ENCODE results near the gene CHN2.

The CHN2 gene

DNA sequence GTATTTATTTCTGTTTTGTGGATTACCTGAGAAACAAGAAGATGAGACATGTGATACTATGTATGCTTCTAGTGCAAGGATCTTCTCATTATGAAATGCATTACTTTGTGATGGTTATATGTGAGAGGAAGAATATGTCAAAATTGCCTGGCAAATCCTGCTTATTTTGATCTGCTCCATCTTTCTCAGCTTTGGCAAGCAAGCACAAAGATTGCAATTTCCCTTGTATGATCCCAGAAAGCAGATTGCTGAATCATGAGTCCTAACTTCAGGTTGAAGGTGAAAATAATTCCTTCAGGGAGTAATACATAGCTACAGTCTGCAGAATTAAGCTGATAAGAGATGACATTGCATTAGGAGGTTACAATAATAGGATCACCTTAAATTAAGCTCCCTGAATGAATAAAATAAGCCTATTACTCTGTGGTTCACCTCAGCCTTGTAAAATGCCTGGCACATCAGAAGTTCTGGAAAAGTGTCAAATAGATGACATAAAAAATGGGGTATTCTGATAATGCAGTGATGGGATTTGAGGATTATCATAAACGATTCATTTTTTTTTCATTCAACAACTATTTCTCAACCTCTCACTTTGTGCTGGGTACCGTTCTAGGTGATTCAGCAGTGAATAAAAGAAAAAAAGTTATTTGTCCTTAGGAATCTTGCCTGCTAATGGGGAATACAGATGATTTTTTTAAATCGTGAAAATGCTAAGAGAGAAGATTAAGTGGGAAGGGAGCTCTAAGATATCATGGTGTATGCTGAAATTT is 120.7 kb downstream of the CHN2 start:
- no peak for DNase-seq

DNA sequence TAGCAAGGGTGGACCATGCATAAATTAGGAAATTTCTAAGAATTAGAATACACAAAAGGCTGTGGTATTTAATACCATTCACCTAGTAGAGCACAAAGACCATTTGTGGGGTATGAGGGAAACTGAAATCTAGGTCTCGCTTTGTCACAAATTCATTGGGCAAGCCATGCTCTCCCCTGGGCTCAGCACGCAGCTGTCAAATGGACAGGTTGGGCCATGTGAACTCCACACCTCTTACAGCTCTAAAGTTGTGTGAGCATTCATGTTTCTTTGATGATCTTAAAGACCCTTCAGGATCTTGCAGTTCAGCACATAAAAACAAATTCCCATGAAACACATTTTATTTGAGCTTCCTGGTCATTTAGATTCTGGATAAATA is 121.3 kb downstream of the CHN2 start:
- no peak for DNase-seq

DNA sequence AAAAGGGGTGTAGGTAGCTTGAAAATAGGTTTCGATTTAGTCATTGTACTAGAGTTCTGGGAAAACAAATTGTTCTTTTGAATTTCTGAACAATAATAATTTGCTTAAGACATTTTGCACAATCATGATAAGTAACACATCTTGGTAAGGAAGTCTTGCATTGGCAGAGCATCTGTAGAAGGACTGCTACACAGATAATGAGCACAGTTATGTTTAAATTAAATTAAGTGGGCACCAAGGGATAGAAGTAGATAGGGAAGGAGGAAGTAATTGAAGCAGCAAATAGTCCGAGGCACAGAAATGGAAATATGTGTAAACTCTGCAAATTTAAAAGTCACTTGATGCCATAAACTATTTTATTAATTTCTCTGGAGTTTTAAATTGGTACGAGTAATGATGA is 122.4 kb downstream of the CHN2 start:
- DNase-seq = no peak

DNA sequence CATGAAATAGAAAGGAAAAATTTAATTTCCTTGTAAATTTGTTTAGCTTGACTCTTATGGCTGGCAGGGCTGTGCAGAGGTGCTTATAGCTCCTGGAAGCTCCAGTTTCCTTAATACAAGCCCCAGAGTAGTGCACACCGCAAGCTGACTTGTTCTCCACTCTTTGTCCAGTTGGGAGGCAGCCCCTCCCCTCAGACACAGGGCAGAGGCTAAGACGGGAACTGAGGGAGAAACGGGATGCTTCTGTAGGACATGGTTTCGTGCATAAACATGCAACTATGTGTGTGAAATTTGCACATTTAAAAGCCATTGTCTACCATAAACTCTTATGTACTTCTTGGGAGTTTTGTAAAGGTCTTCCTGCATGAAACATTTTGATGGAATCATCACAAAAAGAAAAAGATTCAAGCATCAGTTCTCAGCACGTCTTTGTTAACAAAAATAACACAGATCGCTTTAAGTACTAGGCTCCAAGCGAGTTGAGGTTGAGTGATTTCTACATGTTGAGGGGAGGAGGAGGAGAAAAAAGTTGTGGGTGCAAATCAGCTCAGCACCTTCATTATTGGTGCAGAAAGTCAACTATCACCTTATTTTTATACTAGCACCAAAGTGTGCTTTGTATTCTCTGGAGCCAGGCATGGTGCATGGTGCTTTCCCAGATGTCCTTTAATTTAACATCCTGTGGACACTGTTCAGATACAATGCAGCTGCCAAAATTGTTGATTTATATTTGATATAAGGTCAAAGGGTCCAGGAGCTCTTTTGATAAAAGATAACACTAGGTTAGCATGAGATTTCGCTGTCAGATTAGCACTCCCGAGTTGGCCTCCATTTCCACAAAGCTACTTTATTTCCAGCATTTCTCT is 124.5 kb downstream of the CHN2 start:
- DNase-seq = no peak

DNA sequence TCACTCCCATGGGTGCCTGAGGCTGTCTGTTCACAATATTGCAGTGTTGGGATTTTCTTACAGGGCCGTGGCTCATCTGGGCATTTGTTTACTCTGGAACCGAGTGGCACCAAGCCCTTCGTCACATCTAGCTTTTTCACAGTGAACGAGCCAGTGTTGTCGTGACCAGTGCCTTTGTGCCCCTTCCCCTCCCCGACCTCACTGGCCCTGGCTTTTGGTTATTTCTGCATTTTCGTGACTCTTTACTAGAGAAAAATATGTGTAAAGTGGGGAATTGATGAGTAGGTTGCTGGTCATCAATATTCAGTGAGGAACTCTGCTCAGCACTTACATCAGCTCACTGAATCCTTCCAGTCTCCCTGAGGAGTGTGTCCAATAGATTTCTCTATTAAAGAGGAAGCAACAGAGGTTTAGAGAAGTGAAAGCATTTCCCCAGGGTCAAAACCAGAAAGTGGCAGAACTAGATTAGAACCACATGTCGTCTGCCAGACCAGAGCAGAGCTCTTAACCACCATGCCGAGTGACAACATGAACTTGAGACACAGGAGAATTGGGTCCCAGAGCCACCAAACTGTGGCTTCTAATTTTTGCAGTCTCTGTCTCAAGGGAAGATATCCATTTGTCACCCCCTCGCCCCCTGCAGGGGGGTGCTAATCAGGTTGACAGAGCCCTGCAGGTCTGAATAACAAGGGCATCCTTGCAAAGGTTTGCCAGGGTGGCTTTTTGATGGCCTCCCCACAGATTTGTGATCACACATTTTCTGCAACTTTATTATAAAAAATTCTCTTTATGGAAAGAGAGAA is 125.3 kb downstream of the CHN2 start:
- DNase-seq = no peak

DNA sequence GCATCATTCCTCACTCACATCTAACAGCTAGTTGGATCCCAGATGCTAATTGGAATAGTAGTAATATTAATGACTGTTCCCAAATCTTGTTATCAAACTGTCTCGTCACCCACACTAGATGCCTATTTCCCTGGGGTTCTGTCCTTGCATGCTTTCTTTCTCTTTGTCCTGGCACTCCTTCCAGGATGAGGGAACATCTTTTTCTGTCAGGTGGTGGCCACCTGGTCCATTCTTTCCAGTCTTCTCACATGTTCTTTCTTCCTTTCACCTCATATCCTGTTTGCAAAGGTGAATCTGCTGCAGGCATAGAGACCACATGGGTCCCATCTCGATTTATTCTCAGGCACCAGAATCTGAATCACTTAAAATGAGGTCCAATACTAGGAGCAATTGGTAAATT is 126.0 kb downstream of the CHN2 start:
- DNase-seq = no peak

DNA sequence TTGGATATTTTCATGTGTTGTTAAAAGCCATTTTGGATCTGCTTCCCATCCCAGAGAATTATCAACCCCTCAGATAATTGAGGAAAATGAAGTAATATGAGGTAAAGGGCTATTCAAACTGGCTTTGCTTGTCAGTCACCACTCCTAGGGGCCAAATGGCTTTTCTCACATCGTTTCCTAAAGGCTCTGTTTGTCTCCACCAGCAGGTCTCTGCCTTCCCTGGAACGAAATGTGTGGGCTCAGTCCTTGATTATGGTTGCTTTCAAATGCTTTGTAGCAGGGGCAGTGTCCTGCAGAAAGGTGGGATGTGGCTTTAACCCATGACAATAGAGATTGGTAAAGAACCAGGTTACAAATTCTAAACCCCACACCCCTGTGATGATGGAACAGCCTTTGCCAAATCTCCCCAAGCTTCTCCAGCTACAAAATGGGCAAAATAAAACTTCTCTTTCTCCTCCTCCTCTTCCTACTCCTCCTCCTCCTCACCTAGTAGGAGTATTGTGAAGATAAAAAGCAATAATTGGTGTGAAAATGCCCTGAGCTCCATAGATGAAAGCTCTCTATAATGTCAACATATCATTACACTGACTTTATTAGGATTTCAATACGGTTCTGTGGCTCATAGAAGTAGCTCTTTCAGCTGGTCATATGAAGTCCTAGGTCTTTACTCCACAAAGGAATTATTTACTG is 127.6 kb downstream of the CHN2 start:
- DNase-seq = peak; percentile 21

DNA sequence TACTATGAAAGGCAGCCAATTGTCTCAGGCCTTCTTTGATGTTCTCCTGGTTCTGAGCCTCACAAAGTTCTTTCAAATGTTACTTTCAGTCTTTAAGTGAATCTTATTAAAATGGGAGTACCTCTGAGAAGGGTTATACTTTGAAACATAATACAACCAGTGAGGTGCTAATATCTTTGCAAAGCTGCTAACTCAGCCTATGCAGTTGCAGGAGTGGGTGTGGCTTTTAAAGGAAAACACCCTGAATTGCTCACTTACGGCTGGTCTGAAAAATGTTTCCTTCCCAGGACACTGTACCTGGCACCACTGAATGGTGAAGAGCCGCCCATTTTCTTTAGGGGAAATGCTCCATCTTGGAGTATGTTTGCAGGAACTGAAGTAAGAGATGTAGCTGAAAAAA is 130.9 kb downstream of the CHN2 start:
- DNase-seq = no peak

DNA sequence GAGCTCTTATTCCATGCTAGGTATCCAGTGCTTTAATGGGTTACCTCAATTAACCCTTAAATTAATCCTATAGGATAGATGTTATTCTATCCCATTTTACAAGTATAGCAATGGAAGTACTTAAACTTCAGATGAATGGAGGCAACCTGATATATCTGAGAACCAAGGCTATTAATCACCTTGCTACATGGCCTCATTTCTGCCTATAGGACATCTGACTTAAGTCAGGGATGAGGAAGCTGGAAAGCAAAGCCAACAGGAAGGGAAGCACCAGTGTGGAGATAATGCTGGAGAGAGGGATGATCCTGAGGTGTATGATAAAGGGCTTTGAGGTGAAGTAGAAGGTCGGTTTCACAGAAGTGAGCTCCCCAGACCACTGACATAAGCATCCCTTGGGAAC is 132.3 kb downstream of the CHN2 start:
- DNase-seq = no peak

DNA sequence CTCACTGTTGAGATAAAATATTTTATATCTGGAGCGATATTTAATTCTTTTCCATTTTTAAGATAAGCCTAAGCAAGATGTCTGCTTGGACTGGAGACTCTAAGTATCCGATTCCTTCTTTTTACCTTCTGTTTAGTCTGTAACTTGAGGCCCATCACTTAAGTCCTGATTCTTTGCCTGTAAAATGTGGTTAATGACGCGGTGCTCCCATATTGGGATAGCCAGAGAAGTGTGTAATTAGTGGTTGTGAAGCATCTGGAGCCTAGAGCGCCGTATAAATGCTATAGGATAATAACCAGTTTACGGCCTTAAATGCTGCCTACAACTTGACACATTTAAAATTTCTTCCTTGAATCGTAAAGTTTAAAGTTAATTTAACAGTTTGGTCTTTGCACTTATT is 132.9 kb downstream of the CHN2 start:
- peak; percentile 63 for DNase-seq

DNA sequence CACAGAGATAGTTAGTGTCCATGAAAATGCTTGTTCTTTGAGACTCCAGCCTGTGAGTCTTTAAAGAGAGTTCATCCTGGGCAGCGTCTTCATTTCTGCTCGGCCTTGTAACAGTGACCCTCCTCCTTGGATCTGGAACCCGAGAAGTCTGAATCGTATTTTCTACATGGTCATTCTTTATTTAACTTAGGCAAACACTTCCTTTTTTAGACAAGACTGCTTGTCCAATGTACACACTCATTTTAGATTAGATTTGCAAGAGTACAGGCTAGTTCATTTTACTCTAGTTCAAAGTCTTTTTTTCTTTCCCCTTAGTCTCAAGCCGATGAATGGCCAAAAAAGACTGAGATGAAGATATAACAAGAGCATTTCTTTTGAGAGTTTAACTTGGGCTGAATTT is 133.5 kb downstream of the CHN2 start:
- peak; percentile 24 for DNase-seq

DNA sequence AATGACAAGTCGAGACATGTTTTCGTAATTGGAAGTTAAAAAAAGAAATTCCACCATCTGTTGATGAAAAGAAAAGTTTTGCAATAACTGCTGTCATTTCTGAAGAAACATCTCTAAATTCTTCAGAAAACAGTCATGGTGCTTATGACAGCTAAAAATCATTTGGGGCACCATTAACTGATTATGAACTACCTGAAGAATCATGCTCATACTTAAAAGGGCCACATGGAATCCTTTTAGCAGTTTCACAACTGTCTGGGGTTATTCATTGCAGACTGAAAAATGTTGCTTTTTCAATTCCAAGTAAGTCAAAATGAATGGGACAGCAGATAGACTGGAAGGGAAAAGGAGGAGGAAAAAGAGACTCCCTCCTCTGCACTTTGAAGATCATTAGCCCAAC is 134.2 kb downstream of the CHN2 start:
- DNase-seq = no peak

DNA sequence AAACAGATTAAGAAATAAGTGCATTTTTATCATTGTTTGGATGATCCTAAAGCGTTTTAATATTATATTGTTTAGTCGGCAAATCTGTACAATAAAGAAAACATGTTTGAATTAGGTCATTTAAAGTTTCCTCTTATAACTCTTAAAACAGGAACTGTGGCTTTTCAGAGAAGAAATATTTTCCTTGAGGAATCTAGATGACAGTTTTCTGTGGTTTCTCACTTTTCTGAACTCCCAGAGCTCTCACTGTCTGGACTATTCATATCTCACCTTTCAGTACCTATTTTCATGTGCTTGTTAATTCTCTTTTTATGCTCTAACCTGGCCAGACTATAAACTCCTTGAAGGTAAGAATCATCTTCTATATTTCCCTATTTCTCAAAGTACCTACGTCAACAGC is 135.1 kb downstream of the CHN2 start:
- DNase-seq = no peak

DNA sequence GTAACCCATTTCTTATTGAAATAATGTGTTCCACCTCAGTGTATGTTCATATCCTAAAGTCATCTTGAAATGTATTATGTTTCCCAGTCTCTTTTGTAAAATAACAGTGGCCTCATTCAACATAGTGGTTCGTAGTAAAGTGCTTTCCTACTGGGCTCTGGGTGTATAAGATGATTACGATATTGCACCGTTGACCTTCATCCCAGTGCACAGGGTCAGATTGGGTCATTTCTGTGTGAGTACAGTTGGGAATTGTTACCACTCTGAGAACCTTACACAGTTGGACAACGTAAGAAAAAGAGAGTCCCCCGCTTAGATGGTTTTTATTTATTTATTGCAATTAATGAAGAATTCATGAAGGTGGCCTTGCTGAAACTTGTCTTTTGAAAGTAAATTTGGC is 135.6 kb downstream of the CHN2 start:
- peak; percentile 80 for DNase-seq

DNA sequence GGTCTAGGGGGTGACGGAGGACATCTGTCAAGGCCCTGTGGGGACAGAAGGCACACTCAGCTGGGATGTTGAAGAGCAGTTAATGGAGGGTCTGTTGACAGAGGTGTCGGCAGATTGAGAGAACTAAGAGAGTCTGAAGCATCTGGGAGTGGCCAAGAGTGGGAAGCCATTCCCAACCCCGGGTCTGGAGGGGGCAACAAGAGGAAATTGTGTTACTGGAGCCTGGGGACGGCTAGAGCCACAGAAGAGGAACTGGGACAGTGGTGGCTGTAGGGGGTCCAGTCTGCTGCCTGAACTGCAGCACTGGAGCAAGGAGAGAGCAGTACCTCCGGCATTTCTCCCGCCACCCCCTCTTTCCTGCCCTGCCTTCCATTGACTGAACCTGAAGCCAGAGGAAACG is 136.6 kb downstream of the CHN2 start:
- no peak for DNase-seq

DNA sequence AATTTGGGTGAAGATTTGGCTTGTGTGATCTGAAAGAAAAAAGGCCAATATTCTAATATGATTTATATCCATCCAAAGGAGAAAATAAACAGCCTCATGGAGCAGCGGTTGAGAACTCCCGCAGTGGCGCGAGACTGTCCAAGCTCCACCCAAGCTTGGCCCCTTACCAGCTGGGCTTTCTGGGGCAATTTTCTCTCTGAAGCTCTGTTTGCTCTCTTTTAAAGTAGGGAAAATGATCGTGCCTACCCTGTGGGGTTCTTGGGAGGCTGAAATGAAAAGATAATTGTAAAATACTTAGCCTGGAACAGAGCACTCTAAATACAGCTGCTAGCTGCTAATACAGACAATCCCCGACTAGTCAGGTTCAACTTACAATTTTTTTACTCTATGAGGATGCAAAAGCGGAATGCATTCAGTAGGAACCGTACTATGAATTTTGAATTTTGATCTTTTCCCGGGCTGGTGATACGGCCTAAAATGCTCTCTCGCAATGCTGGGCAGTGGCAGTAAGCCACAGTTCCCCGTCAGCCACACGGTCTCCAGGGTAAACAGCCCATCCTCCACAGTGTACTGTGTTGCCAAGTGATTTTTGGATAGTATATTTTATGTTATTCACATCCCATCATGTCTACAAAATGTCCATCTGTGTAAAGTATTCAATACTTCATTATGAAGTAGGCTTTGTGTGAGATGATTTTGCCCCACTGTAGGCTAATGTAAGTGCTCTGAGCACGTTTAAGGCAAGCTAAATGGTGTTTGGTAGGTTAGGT is 137.7 kb downstream of the CHN2 start:
- peak; percentile 89 for DNase-seq

DNA sequence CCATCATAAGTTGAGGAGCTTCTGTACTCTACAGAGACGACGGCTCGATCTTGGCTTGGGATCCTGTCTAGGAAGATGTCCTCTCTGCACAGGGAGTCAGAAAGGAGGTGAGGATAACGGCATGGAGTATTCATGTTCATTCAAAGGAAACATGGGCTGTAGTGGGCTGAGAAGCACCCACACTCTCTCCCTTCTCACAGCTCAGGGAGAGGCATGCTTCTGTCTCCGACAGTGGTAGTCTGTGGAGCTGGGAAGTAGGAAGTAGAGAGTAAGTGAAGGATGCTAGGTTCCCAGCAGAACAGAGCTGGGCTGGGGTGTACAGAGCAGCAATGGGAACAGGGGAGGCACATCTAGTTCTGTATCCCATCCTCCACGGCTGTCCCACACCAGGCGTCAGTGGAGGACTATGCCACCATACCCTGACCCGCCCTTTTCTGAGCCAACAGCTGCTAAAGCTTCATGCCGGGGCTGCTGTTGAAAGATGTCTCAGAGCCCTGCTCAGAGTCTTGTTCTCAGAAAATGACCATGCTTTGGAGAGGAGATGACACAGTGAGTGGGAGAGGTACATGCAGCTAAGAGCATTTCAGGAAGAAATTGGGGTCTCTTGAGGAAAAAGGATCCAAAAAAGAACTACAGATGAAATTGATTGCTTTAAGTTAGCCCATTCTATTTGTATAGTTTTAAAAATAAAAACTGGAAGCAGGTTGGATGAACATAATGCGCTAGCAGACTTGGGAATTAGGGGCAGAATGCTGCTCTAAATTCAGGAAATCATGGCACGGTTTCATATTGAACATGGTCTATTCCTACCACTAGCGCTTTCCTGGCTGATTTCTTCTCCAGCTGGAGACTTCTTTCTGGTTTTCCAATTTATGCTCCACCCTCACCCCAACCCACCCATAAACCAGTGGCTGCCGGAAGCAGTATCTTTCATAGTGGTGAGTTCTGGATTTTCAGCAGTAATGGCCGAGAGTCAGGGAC is 138.6 kb downstream of the CHN2 start:
- no peak for DNase-seq

DNA sequence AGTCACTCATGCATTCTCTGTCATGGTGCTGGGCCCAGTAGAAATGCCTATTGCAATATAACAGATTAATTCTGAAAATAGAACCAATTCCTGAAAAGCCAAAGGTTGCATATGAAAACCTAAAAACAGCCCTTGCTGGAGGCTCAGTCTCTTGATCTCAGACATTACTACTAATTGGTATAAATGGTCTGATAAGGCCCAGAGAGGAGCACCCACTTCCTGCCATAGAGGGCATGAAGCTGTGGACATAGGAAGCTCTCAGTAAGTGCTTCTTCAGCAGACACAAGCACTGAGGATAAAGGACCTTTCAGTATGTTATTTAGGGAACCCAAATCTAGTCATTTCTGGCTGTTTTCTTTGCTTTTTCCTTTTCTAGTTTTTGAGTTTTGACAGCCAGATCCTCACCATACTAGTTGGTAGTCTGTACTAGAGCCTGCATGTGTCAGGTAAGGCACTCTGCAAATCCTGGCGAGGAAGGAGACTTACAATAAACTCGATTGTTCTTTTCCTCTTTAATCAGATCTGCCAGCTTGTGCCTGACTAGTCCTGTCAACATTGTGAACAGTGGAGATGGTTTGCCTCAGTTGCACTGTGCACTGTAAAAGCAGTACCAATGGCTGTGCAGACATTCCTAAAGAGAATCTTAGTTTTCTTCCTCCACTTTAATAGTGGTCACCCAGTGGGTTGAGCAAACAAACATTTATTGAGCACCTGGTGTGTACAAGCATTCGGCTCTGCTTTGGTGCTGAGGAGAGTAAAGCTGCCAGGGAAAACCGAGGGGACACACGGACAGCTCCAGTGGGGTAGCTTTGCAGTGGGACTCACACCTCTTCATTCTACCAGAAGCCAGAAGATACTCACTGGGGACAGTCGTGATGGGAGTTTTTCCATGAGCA is 140.9 kb downstream of the CHN2 start:
- no peak for DNase-seq

DNA sequence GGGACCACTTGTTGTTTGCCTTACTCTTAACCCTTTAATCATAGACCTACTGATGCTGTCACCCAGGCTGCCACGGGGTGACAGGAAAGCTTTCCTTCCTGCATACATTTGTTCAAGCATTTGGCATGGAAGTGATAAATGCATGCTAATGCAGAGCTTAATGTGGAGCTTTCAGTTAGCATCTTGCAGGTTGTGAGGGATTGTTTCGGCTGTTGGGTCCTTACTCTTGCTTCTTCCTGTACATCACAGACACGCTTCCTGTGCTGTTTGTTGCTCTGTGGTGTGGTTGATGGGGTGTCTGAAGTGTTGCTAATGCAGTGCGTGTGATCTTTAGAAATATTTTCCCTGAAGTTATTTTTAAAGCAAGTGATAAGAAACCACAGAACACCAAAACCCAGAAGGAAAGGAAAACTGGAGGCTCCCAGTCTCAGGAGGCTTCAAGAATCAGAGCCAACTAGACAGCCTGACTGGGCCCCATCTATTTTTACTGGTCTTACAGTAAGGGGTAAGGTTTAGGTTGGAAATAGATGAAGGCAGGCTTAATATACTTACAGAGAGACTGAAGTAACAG is 143.1 kb downstream of the CHN2 start:
- no peak for DNase-seq
